ENCODE data around the gene RTKN2.

The RTKN2 gene

DNA sequence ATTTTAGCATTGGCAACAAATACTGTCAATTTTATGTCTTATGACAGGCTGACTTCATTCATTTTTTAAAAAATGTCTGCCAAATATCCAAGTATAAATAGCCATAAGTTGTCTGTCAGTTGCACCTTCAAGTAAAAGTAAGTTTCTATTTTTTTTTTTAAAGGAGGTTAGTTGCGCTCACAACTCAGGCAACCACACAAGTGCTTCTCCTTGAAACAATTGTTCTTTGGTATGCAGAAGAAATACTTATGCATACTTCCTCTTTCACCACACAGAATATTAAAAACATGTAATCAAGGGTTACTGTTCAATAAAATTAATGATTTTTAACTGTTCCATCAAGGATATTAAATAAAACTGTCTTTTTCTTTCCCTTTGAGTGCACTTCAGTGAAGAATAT, 97.9 kb downstream of the RTKN2 start:
- no peak for DNase-seq

DNA sequence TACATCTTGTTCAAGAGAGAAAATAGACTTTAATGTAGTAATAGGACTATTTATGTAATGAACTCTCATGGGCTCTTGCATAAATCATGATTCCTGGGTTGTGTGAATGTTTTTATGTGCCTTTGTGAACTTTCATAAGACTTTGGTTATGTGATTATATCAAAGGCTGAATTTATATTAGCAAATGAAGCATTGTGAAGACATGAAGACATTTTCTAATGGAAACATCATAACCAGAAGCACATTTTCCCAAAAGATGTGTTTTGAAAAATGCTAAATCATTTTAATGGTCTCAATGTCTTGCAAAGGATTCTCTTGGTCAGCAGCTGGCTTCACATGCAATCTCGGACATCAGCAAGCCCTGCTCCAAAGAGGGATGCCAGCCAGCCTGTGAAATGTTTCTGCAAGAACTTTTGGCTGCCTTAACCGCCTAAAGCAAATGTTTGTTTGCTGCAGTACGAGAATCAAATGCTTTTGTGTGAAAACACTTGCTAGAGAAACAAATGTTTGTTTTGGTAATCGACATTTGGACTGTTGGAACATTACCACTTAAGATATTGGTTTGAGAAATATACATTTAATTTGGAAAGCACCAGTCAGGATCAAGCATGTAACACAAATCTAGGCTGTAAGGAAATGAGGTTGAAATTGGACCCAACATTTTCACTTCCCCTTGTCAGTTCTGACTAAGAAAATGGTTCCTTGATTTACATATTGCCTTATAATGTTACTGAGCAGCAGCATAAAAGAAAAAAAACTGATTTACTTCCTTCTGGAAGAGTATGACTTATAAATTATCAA, 102.1 kb downstream of the RTKN2 start:
- no peak for DNase-seq

DNA sequence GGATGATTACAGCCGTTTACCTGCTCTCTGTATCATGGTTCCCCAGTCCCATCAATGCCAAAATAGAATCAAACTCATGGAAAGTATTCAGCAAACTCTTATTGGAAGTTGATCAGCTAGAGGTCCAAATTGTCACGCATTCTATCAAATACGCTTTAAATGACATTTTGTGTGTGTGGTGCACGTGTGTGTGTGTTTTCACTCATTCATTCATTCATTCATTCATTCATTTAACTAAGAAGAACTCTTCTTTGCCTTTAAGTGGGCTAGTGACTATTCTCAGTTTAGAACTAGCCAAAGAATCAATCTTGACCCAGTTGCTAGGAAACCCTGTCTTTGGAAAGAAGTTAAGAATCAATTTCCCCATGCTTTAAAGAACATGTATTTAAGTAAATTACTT, 102.8 kb downstream of the RTKN2 start:
- no peak for DNase-seq

DNA sequence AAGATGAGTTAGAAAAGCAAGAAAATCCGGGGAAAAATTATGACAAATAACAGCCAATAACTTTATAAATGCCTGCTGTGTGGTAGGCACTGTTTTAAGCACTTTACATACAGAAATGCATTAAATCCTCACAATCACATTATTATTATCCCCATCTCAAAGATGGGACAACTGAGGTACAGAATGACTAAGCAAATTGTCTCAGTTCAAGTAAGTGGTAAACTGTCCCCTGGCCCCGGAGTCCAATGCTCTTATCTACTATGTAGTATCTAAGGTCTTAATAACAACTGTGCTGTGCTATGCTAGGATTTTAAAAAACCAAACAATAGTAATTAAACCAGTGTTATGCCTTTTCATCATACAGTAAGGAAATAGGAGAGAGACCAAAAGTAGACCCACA, 105.6 kb downstream of the RTKN2 start:
- DNase-seq = no peak

DNA sequence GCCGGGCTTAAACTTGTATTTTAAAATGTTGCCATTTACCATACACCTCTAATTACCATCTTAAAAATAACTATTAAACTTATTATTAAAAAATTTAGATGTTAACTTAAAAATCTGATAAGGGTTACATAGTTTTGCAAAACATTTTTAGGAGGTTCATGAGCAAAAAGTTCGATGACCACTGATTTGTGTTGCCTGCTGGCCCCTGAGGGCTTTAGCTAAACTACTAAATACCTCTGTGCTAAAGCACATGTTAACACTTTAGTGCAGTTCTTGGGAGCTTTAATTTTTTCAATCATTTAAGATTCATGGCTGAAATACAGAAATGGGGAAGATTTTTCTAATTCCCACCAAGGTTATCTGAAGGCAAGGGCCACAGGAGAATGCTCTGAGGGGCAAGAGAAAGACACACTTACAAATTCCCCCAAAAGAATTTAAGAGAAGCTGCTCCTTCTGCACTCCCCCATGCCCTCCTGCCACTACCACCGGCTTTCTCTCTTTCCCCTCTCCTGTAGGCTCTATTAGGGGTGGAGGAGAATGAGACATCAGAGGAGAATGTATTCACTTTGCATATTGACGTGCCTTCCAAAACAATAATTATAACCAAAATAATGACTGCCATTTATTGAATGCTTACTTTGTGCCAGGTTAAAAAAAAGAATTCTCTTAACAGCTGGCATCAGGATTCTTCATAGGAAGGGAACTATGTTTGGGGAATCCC, 106.2 kb downstream of the RTKN2 start:
- DNase-seq = no peak

DNA sequence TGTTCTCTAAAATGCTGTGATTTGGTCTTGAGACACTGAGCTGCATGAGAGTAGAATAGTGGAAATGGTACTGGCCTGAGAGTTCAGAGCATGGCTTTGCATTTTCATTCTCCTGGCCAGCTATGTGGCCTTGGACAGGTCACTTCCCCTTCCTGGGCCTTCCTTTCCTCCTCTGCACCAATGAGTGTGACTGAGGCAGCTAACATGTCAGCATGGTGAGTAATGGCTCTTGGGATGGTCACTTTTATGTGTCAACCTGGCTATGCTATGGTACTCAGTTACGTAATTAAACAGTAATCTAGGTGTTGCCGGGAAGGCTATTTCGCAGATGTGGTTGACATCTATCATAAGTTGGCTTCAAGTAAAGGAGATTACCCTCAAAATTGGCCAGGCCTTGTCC, 109.3 kb downstream of the RTKN2 start:
- no peak for DNase-seq

DNA sequence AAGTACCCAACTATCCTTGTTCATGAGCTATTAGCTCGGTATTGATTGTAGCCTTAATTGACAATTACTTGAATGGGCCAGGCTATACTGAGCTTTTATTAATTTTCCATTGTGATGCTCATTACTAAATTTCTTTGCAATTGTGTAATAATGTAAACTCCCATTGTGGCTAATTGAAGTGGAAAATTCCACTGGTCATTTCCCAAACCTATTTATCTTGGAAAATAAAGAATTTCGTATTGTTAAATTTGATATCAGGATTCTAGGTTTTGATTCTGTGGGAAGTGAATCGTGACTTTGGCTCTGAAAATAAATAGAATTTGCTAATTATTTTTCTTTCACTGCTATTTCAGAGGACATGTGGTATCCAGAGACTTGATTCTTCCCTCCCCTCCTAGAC, 111.0 kb downstream of the RTKN2 start:
- DNase-seq = no peak

DNA sequence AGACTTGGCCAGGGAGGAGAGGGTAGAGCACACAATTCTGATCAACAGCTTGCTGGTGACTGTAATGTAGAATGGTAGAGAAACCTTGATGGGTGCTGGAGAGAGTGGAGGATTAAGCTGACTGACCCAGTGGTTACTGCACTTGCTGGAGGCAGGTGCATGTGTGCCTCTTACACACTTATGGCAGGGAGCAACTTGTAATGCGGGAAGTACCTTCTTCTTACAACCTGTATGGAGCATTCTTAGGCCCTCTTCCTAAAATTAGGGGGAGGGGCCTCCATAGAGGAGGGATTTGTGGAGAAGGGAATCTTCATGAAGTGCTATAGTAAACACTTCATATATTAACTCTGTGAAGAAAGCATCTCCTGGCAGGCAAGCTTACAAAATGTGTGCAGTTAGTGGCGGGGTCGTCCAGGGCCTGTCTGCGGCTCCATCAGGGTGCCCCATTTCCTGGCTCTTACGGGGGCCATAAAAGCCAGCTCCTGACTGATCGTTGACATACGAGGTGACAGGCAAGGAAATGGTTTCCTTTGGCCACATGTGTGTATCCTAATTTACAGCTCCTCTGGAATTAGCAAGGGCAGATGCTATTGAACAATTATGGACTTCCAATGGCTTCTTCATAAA, 113.5 kb downstream of the RTKN2 start:
- no peak for DNase-seq

DNA sequence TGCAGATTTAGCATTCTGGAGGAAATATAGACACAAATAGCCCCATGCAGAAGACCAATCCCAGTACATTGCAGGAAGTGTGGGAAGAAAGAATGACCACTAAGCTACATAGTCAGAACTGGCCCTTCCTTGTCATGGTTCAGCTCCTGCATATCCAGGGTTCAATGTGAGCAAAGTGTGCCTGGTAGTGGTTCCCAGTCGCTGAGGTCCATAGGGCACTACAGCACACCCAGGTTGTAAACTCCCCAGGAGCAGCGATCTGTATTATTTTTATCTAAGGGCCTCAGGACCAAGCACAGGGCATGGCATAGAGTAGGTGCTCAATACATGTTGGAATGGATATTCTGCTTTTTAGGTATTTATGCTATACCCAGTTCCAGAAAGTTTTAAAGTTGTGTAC, 114.4 kb downstream of the RTKN2 start:
- no peak for DNase-seq

DNA sequence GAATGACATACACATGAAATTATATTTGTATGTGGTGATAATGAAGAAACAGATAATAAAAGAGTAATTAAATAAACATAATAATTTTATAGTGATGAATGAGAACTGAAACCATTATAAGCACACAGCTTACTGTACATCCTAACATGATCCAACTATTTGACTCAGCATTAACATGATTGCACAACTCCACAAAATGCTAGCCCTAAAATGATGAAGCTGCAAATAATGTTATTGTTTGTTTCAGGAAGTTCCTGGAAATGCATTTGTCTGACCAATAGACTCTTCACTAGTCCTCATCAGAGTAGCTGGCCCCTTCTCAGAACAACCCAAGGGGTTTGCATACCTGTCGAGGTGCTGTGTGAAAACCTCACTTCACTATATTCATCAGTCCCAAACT, 115.5 kb downstream of the RTKN2 start:
- no peak for DNase-seq

DNA sequence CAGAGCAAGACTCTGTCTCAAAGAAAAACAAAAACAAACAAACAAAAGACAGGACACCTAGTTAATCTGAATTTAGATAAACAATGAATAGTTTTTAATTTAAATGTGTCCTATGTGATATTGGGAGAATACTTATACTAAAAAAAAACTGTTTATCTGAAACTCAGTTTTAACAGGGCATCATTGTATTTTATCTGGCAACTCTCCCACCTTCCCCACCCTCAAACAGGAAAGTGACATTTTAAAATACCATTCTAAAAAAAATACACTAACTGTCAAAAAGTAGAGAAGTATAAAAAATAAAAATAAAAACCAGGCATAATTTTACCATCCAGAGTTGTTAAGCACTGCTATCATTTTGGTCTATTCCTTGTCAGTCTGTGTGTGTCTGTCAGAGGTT, 119.0 kb downstream of the RTKN2 start:
- DNase-seq = no peak

DNA sequence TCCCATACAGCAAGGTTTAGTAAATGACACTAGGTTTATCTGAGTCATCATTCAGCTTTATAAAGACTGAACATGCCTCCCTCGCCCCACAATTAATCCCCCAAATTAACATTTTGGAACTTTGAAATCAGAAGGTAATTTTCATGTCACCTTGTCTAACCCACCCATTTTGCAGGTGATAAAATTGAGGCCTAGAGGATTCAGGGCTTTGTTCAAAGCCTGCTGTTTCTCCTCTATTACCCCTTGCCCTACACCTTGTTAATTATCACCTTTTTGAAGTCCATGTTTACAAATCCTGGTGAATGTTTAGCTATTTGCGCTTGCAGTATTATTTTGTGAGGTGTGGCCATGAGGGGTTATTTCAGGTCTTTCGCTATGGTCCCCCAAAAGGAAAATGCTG, 120.5 kb downstream of the RTKN2 start:
- DNase-seq = no peak

DNA sequence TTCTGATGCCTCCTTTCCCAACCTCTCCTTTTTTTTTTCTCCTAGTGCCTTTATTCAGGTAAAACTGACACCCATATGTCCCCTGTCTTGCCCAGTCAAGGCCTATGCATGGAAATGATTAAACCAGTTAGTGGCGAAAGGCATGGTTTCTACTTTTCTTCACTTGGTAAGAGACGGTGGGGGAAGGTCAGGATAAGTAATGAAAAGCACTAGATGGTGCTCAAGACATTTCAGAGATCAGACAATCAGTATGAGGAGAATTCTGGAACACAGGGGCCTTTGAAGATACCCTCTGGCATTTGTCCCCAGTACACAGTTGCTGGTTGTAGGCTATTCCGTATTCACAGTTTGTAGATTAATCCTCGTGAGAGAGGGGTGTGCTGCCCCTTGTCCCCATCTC, 121.2 kb downstream of the RTKN2 start:
- DNase-seq = no peak

DNA sequence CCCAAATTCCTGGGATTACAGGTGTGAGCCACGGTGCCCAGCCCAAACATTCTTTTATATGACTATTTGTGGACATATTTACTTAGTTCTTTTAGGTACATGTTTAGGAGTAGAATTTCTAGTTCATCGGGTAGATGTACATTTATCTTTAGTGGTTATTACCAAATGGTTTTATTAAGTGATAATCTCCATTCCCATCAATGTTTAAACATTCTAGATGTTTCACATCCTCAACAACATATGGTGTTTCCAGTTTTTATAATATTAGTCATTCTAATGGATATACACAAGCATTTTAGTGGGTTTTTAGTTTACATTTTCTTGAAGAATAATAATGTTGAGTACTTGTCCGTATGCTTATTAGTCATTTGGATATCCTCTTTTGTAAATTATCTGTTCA, 131.7 kb downstream of the RTKN2 start:
- no peak for DNase-seq

DNA sequence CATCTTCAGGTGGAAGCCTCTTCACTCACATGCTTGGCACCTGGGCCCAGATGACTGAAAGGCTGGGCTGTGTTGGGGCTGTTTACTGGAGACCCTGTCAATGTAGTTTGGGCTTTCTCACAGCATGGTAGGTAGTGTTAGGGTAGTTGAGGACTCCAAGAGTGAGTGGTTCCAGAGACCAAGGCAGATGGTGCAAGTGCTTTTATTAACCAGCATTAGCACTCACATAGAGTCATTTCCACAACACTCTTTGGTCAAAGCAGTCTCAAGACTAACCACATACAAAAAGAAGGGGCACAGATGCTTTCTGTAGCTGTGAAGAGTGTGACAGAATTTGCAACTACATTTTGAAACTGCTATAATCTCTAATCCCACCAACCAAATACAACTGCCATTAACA, 135.0 kb downstream of the RTKN2 start:
- no peak for DNase-seq

Data from stimulated activated CD4-positive, alpha-beta T cell treated with anti-CD3 and anti-CD28 coated beads, Interleukin-4, amount 100 ng/mL, for 4 hours (primary cell).